Activated naive CD4-positive, alpha-beta T cell treated with anti-CD3 and anti-CD28 coated beads, Interleukin-2, amount 10 ng/mL, durations not matched to agents 7 days and 5 days (primary cell): ENCODE measurements around the gene FEM1B.

Experiments
- CTCF ChIA-PET: fragments of 350-600 bp; sonication (Branson Sonifier 250); formaldehyde crosslinking; loops from one replicate; lab custom pipeline; 2021; ENCODE audit warnings: antibody characterized with exemption; lab: Charles Lee
- DNase-seq: peaks from one replicate; pipeline ENCODE4 v3.0.0-alpha.2; 2020
- H3K27ac Mint-ChIP-seq: one replicate; pipeline ENCODE4 v1.8.0; 2021; ENCODE audit warnings: mild to moderate bottlenecking, moderate library complexity, mixed read lengths
- H3K27me3 Mint-ChIP-seq: one replicate; pipeline ENCODE4 v1.8.0; 2021; ENCODE audit warnings: mild to moderate bottlenecking, mixed read lengths
- H3K36me3 Mint-ChIP-seq: one replicate; pipeline ENCODE4 v1.8.0; 2021; ENCODE audit warnings: mixed read lengths
- H3K4me1 Mint-ChIP-seq: one replicate; pipeline ENCODE4 v1.8.0; 2021; ENCODE audit warnings: mixed read lengths
- H3K4me3 Mint-ChIP-seq: one replicate; pipeline ENCODE4 v1.8.0; 2021; ENCODE audit warnings: mild to moderate bottlenecking, moderate library complexity, mixed read lengths
- H3K9me3 Mint-ChIP-seq: one replicate; pipeline ENCODE4 v1.8.0; 2021; ENCODE audit warnings: mixed read lengths

The FEM1B gene

GRCh38 chr15:68268405-68268804, 9.1 kb upstream of the FEM1B start:
- Mint-ChIP-seq H3K4me1 (no peaks in the 10 kb centered on the region), H3K27me3 (peaks cover 43% of the 10 kb centered on the region), H3K27ac (no peak overlapping the region), H3K9me3 (no peaks in the 10 kb centered on the region), H3K36me3 (no peaks in the 10 kb centered on the region), H3K4me3 (no peak overlapping the region)
- no peak for DNase-seq
- CTCF ChIA-PET: interaction anchor here (1.0 kb wide), 1 partner anchor 11 kb away, joined by 3 read pairs; no protein-coding TSS in a partner anchor

- Mint-ChIP-seq H3K4me1 (peaks cover 12% of the 10 kb centered on the region), H3K27me3 (peaks cover 33% of the 10 kb centered on the region), H3K36me3 (no peaks in the 10 kb centered on the region), H3K27ac (no peak overlapping the region), H3K9me3 (no peaks in the 10 kb centered on the region), H3K4me3 (no peak overlapping the region)
- DNase-seq: no peak
- CTCF ChIA-PET: no interaction called here
Observed at GRCh38 chr15:68271854-68272471, 5.6 kb upstream of the FEM1B start.

GRCh38 chr15:68272721-68273271, 4.7 kb upstream of the FEM1B start:
- no peak for DNase-seq
- no peak overlapping the region for H3K27ac Mint-ChIP-seq
- CTCF ChIA-PET: interaction anchor here (1.1 kb wide), 1 partner anchor 34 kb away, joined by 4 read pairs; no protein-coding TSS in a partner anchor

GRCh38 chr15:68274201-68274848, 3.2 kb upstream of the FEM1B start:
- H3K4me3 Mint-ChIP-seq: no peak overlapping the region

More at GRCh38 chr15:68272721-68273271, 4.7 kb upstream of the FEM1B start:
- Mint-ChIP-seq H3K9me3 (no peaks in the 10 kb centered on the region), H3K36me3 (no peaks in the 10 kb centered on the region), H3K27me3 (peaks cover 28% of the 10 kb centered on the region), H3K4me3 (no peak overlapping the region), H3K4me1 (peaks cover 17% of the 10 kb centered on the region)

GRCh38 chr15:68275165-68275746, 2.3 kb upstream of the FEM1B start:
- CTCF ChIA-PET: interaction anchor here (2.9 kb wide), 1 partner anchor 22 kb away, joined by 15 read pairs; no protein-coding TSS in a partner anchor
- no peak for DNase-seq
- H3K4me1 Mint-ChIP-seq: peaks cover 31% of the 10 kb centered on the region
- H3K4me3 Mint-ChIP-seq: peak overlapping the region; percentile 17
- peaks cover 14% of the 10 kb centered on the region for H3K27me3 Mint-ChIP-seq
- H3K9me3 Mint-ChIP-seq: no peaks in the 10 kb centered on the region
- H3K27ac Mint-ChIP-seq: no peak overlapping the region
- peaks cover 10% of the 10 kb centered on the region for H3K36me3 Mint-ChIP-seq

More at GRCh38 chr15:68274201-68274848, 3.2 kb upstream of the FEM1B start:
- H3K27ac Mint-ChIP-seq: no peak overlapping the region
- no peak for DNase-seq
- peaks cover 23% of the 10 kb centered on the region for H3K4me1 Mint-ChIP-seq
- H3K36me3 Mint-ChIP-seq: peaks cover 5% of the 10 kb centered on the region
- CTCF ChIA-PET: interaction anchor here (2.9 kb wide), 1 partner anchor 21 kb away, joined by 15 read pairs; no protein-coding TSS in a partner anchor
- H3K27me3 Mint-ChIP-seq: peaks cover 21% of the 10 kb centered on the region
- no peaks in the 10 kb centered on the region for H3K9me3 Mint-ChIP-seq

- H3K4me3 Mint-ChIP-seq: peak overlapping the region; percentile 99
- H3K9me3 Mint-ChIP-seq: no peaks in the 10 kb centered on the region
- DNase-seq: no peak
- peak overlapping the region; percentile 96 for H3K27ac Mint-ChIP-seq
- H3K27me3 Mint-ChIP-seq: peaks cover 10% of the 10 kb centered on the region
- H3K4me1 Mint-ChIP-seq: peaks cover 45% of the 10 kb centered on the region
- CTCF ChIA-PET: interaction anchor here (2.9 kb wide), 1 partner anchor 23 kb away, joined by 15 read pairs; no protein-coding TSS in a partner anchor
- H3K36me3 Mint-ChIP-seq: peaks cover 16% of the 10 kb centered on the region
Observed at GRCh38 chr15:68276668-68277067, 877 bp upstream of the FEM1B start.

- CTCF ChIA-PET: interaction anchor here (1.2 to 1.6 kb wide), 3 partner anchors 14 to 29 kb away, joined by 3 to 5 read pairs (median 3); no protein-coding TSS in a partner anchor
- Mint-ChIP-seq H3K9me3 (no peaks in the 10 kb centered on the region), H3K27ac (peak overlapping the region; percentile 96), H3K4me1 (peaks cover 50% of the 10 kb centered on the region), H3K36me3 (peaks cover 21% of the 10 kb centered on the region), H3K4me3 (peak overlapping the region; percentile 99), H3K27me3 (peaks cover 5% of the 10 kb centered on the region)
- no peak for DNase-seq
Observed at GRCh38 chr15:68277131-68277602, 378 bp upstream of the FEM1B start.

- H3K4me3 Mint-ChIP-seq: peak overlapping the region; percentile 99
- peaks cover 3% of the 10 kb centered on the region for H3K27me3 Mint-ChIP-seq
- H3K36me3 Mint-ChIP-seq: peaks cover 21% of the 10 kb centered on the region
- H3K9me3 Mint-ChIP-seq: no peaks in the 10 kb centered on the region
- CTCF ChIA-PET: interaction anchor here (1.2 to 1.6 kb wide), 3 partner anchors 13 to 28 kb away, joined by 3 to 5 read pairs (median 3); no protein-coding TSS in a partner anchor
- no peak for DNase-seq
- H3K4me1 Mint-ChIP-seq: peaks cover 51% of the 10 kb centered on the region
- H3K27ac Mint-ChIP-seq: peak overlapping the region; percentile 96
Observed at GRCh38 chr15:68278345-68278594, 725 bp downstream of the FEM1B start.

- DNase-seq: no peak
- CTCF ChIA-PET: interaction anchor here (1.2 to 1.6 kb wide), 3 partner anchors 12 to 27 kb away, joined by 3 to 6 read pairs (median 5); no protein-coding TSS in a partner anchor
- peak overlapping the region; percentile 99 for H3K4me3 Mint-ChIP-seq
- H3K27ac Mint-ChIP-seq: peak overlapping the region; percentile 96
- H3K4me1 Mint-ChIP-seq: peaks cover 51% of the 10 kb centered on the region
- no peaks in the 10 kb centered on the region for H3K9me3 Mint-ChIP-seq
- peaks cover 21% of the 10 kb centered on the region for H3K36me3 Mint-ChIP-seq
- no peaks in the 10 kb centered on the region for H3K27me3 Mint-ChIP-seq
Observed at GRCh38 chr15:68278595-68279405, 1.3 kb downstream of the FEM1B start.

GRCh38 chr15:68279779-68280753, 2.5 kb downstream of the FEM1B start:
- H3K27ac Mint-ChIP-seq: no peak overlapping the region
- H3K36me3 Mint-ChIP-seq: peaks cover 28% of the 10 kb centered on the region
- DNase-seq: no peak
- H3K27me3 Mint-ChIP-seq: no peaks in the 10 kb centered on the region
- H3K9me3 Mint-ChIP-seq: no peaks in the 10 kb centered on the region
- peak overlapping the region; percentile 99 for H3K4me3 Mint-ChIP-seq
- peaks cover 58% of the 10 kb centered on the region for H3K4me1 Mint-ChIP-seq
- CTCF ChIA-PET: interaction anchor here (1.2 to 3.5 kb wide), 5 partner anchors 9 to 27 kb away, joined by 4 to 16 read pairs (median 6); no protein-coding TSS in a partner anchor

- H3K27me3 Mint-ChIP-seq: no peaks in the 10 kb centered on the region
- no peak for DNase-seq
- H3K9me3 Mint-ChIP-seq: no peaks in the 10 kb centered on the region
- peaks cover 63% of the 10 kb centered on the region for H3K4me1 Mint-ChIP-seq
- H3K36me3 Mint-ChIP-seq: peaks cover 35% of the 10 kb centered on the region
- no peak overlapping the region for H3K27ac Mint-ChIP-seq
- CTCF ChIA-PET: interaction anchor here (1.3 to 3.5 kb wide), 3 partner anchors 8 to 25 kb away, joined by 4 to 16 read pairs (median 6); no protein-coding TSS in a partner anchor
- peak overlapping the region; percentile 99 for H3K4me3 Mint-ChIP-seq
Observed at GRCh38 chr15:68281008-68281407, 3.5 kb downstream of the FEM1B start.

GRCh38 chr15:68283401-68283800, 5.9 kb downstream of the FEM1B start:
- H3K4me3 Mint-ChIP-seq: no peak overlapping the region
- H3K36me3 Mint-ChIP-seq: peaks cover 43% of the 10 kb centered on the region

More at GRCh38 chr15:68283401-68283800, 5.9 kb downstream of the FEM1B start:
- no peak for DNase-seq
- H3K4me1 Mint-ChIP-seq: peaks cover 58% of the 10 kb centered on the region
- no peaks in the 10 kb centered on the region for H3K27me3 Mint-ChIP-seq
- CTCF ChIA-PET: interaction anchor here (3.5 kb wide), 1 partner anchor 23 kb away, joined by 16 read pairs; no protein-coding TSS in a partner anchor
- H3K9me3 Mint-ChIP-seq: no peaks in the 10 kb centered on the region
- H3K27ac Mint-ChIP-seq: no peak overlapping the region
